ENCODE results near the gene TTN. TPM values are rescaled to one million over a fixed set of nuclear protein-coding genes. Genes with fewer than 3 reads are reported as not detected.

Gene TTN
- total and polyA plus RNA-seq, 10 of the 15 experiments (the other 5 are each of a cell fraction or from before 2014, with no cell fraction given): 0.15 to 9.0 (median 1.8) TPM

- CTCF ChIA-PET: interaction anchor here (0.8 to 1.4 kb wide), 4 partner anchors 16 to 341 kb away, joined by 3 to 5 read pairs (median 4); no protein-coding TSS in a partner anchor
- no peak for TF ChIP-seq YY1 (IDR thresholded peaks at IDR 0.05; ENCODE audit: low read depth, low read length)
- no peak for TF ChIP-seq STAT1 (conservative IDR thresholded peaks at IDR 0.05)
Observed at GRCh38 chr2:178787934-178788333, 19.3 kb downstream of the TTN start.

GRCh38 chr2:178787155-178787554, 20.1 kb downstream of the TTN start:
- ChIA-PET RAD21 (ENCODE audit: unreplicated experiment) (no interaction called here), POLR2A (no interaction called here), SMC1A (ENCODE audit: uncharacterized antibody, unreplicated experiment) (interaction anchor here (0.8 to 2.5 kb wide), 2 partner anchors 15 to 343 kb away, joined by 3 to 7 read pairs; no protein-coding TSS in a partner anchor), CTCF (interaction anchor here (1.2 to 1.9 kb wide), 3 partner anchors 11 to 342 kb away, joined by 3 to 5 read pairs (median 4); no protein-coding TSS in a partner anchor)
- intact Hi-C loops (cut with micrococcal nuclease; ENCODE audit: unreplicated experiment) (no loop called here), in situ Hi-C loops (cut with MboI) (no loop called here)
- H3K27ac ChIP-seq (ENCODE audit: control insufficient read depth, insufficient read depth): no peak overlapping the region
- 64% methylated on average over 2 of the region's 2 CpGs for WGBS (ENCODE audit: insufficient coverage, insufficient replicate concordance, low lambda C conversion rate, missing lambda C conversion rate)
- ATAC-seq (no peak), FAIRE-seq (no peak), DNase-seq (ENCODE audit: low read depth, low spot score) (no peak)
- no peaks in the 10 kb centered on the region for H3K27me3 ChIP-seq (replicated peaks in 1 of 2; ENCODE audit: control insufficient read depth in 2 of 2, insufficient read depth in 2 of 2, low read length in 1 of 2)
- no peaks in the 10 kb centered on the region for H4K20me1 ChIP-seq (ENCODE audit: control insufficient read depth, insufficient read depth)
- H3K4me3 ChIP-seq: no peak overlapping the region
- no peak overlapping the region for H2AFZ ChIP-seq (ENCODE audit: control insufficient read depth, low read depth, low read length)
- peaks cover 0 to 2% of the 10 kb centered on the region in 2 experiments; a peak in 1 of 4 replicates for H3K36me3 ChIP-seq (ENCODE audit: control insufficient read depth in 2 of 2, insufficient read depth in 2 of 2, low read length in 1 of 2)
- BruUV-seq (replicated peaks): no TSS peak
- H3K9ac ChIP-seq (ENCODE audit: control insufficient read depth, insufficient read depth, low read length): no peak overlapping the region
- no peak for TF ChIP-seq PML (IDR thresholded peaks at IDR 0.05; ENCODE audit: low read length)
- TF ChIP-seq DPF2 (IDR thresholded peaks at IDR 0.05): no peak
- TF ChIP-seq MEF2A (IDR thresholded peaks at IDR 0.05; ENCODE audit: insufficient read depth, low read depth, low read length): no peak
- TF ChIP-seq MYC (IDR thresholded peaks at IDR 0.05; ENCODE audit: insufficient read depth, insufficient read length, insufficient replicate concordance, low read length, severe bottlenecking): no peak
- no peak for TF ChIP-seq ZZZ3 (IDR thresholded peaks at IDR 0.05; ENCODE audit: control insufficient read depth, insufficient read length, low read depth)
- TF ChIP-seq SMC3 (IDR thresholded peaks at IDR 0.05; ENCODE audit: borderline replicate concordance, low read length): no peak
- no peak for TF ChIP-seq SPI1 (IDR thresholded peaks at IDR 0.05; ENCODE audit: borderline replicate concordance, insufficient read depth, low read depth, low read length)
- TF ChIP-seq RFX5 (IDR thresholded peaks at IDR 0.05; ENCODE audit: low read depth, low read length): no peak
- TF ChIP-seq SUPT20H (IDR thresholded peaks at IDR 0.05; ENCODE audit: borderline replicate concordance, control insufficient read depth, low read depth, low read length): no peak
- no peak for TF ChIP-seq YY1 (IDR thresholded peaks at IDR 0.05; ENCODE audit: low read depth, low read length)
- no peak for TF ChIP-seq ZNF384 (IDR thresholded peaks at IDR 0.05; ENCODE audit: borderline replicate concordance, low read depth, low read length)
- TF ChIP-seq POLR2AphosphoS5 (IDR thresholded peaks at IDR 0.05; ENCODE audit: low read length): no peak
- TF ChIP-seq SUZ12 (IDR thresholded peaks at IDR 0.05; ENCODE audit: unreplicated experiment): no peak
- H3K9me3 ChIP-seq (replicated peaks; ENCODE audit: control insufficient read depth, insufficient read depth, low read length): no peaks in the 10 kb centered on the region
- no peak overlapping the region for H3K4me2 ChIP-seq (ENCODE audit: control insufficient read depth, insufficient read depth)
- no peaks in the 10 kb centered on the region for H3K4me1 ChIP-seq (ENCODE audit: control insufficient read depth, insufficient read depth, low read length)
- no peaks in the 10 kb centered on the region for H3K79me2 ChIP-seq (ENCODE audit: control insufficient read depth, insufficient read depth, low read length)

More at GRCh38 chr2:178787934-178788333, 19.3 kb downstream of the TTN start:
- H3K4me1 ChIP-seq (ENCODE audit: control insufficient read depth, insufficient read depth, low read length): no peaks in the 10 kb centered on the region
- no peak overlapping the region for H3K4me2 ChIP-seq (ENCODE audit: control insufficient read depth, insufficient read depth)
- H3K27ac ChIP-seq (ENCODE audit: control insufficient read depth, insufficient read depth): no peak overlapping the region
- H2AFZ ChIP-seq (ENCODE audit: control insufficient read depth, low read depth, low read length): no peak overlapping the region
- no peak for ATAC-seq
- ChIA-PET RAD21 (ENCODE audit: unreplicated experiment) (no interaction called here), SMC1A (ENCODE audit: uncharacterized antibody, unreplicated experiment) (interaction anchor here (0.8 to 2.5 kb wide), 2 partner anchors 13 to 342 kb away, joined by 4 to 7 read pairs; no protein-coding TSS in a partner anchor), POLR2A (no interaction called here)
- in situ Hi-C loops (cut with MboI) (no loop called here), intact Hi-C loops (cut with micrococcal nuclease; ENCODE audit: unreplicated experiment) (no loop called here)
- H3K27me3 ChIP-seq (replicated peaks in 1 of 2; ENCODE audit: control insufficient read depth in 2 of 2, insufficient read depth in 2 of 2, low read length in 1 of 2): no peaks in the 10 kb centered on the region
- no peak for DNase-seq (ENCODE audit: low read depth, low spot score)
- FAIRE-seq: no peak
- 74% methylated on average over 5 of the region's 5 CpGs for WGBS (ENCODE audit: insufficient coverage, insufficient replicate concordance, low lambda C conversion rate, missing lambda C conversion rate)
- H3K4me3 ChIP-seq: no peak overlapping the region
- no peaks in the 10 kb centered on the region for H4K20me1 ChIP-seq (ENCODE audit: control insufficient read depth, insufficient read depth)
- H3K79me2 ChIP-seq (ENCODE audit: control insufficient read depth, insufficient read depth, low read length): no peaks in the 10 kb centered on the region
- BruUV-seq (replicated peaks): no TSS peak
- H3K36me3 ChIP-seq (ENCODE audit: control insufficient read depth in 2 of 2, insufficient read depth in 2 of 2, low read length in 1 of 2): peaks cover 0 to 2% of the 10 kb centered on the region in 2 experiments; a peak in 1 of 4 replicates
- H3K9ac ChIP-seq (ENCODE audit: control insufficient read depth, insufficient read depth, low read length): no peak overlapping the region
- H3K9me3 ChIP-seq (replicated peaks; ENCODE audit: control insufficient read depth, insufficient read depth, low read length): no peaks in the 10 kb centered on the region

Data from GM12878 (cell line).